AG04449 (cell line): Measurements from ENCODE around the gene KRT38.
"Not testable (repeated sequence)": the region's sequence is repeated elsewhere in the genome, so short reads cannot be mapped to it uniquely, and the experiment has no call there.

Source experiments
- CTCF ChIA-PET: fragments of 350-600 bp; formaldehyde crosslinking; extraction: SDS; loops from one replicate; lab custom pipeline; 2021; ENCODE audit warnings: antibody characterized with exemption; lab: Yijun Ruan, JAX
- POLR2A ChIA-PET: fragments of 400-600, 350-600 bp; formaldehyde crosslinking; extraction: SDS; loops from one replicate; lab custom pipeline; 2020; ENCODE audit warnings: antibody characterized with exemption, inconsistent platforms; lab: Yijun Ruan, JAX
- DNase-seq: peaks from one replicate; pipeline ENCODE4 v3.0.0-alpha.2; 2010; ENCODE audit warnings: low read depth, low spot score
- H3K4me3 ChIP-seq: 2 replicates; pipeline ENCODE4 v1.5.1; 2011; ENCODE audit warnings: low read depth, mild to moderate bottlenecking, control low read depth, low read length
- CTCF ChIP-seq: IDR thresholded peaks from one replicate; pipeline ENCODE4 v1.5.1; 2011; ENCODE audit warnings: mild to moderate bottlenecking, moderate library complexity, low read length, control low read depth, inconsistent platforms; ENCODE audit not compliant: insufficient read depth; ENCODE audit errors: missing control alignments

Gene KRT38

DNA sequence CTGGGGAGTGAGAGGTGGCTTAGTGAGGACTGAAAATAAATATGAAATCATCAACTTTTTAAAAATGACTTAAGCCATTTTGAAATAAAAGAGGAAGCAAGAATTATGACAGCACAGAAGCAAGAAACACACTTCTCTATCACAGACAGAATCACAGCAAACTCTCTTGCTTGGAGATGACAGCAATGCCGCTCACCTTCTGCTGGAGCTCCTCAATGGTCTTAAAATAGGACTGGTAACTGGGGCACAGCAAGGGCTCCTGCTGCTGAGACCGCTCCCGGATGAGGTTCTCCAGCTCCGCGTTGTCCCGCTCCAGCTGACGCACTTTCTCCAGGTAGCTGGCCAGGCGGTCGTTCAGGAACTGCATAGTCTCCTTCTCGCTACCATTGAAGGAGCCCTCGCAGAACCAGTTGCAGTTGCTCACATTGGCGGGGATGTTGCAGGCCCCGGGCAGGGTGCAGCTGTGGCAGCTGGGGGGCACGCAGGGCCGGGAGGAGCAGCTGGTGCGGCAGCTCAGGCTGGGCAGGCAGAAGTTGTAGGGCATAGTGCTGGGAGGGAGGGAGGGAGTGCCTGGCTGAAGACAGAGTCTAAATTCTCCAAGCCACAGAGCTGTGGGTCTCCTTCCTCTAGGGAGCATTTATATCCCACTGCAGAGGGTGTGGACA lies 43.7 kb downstream of the KRT38 start, which contains the start of gene KRT31:
KRT31 (minus strand) TSS at position 613 of the 665 bp plus-strand sequence; CDS start at position 544, 69 bp downstream.
- CTCF ChIA-PET: no interaction called here
- TF ChIP-seq CTCF: no peak
- no peak for DNase-seq
- POLR2A ChIA-PET: no interaction called here
- no peak within 1 kb of the TSS for H3K4me3 ChIP-seq

- ChIA-PET POLR2A (no interaction called here), CTCF (interaction anchor here (1.0 kb wide), 1 partner anchor 10 kb away, joined by 3 read pairs; no protein-coding TSS in a partner anchor)
- DNase-seq: no peak
Measured at GRCh38 chr17:41396340-41396739, 44.4 kb downstream of the KRT38 start.

DNA sequence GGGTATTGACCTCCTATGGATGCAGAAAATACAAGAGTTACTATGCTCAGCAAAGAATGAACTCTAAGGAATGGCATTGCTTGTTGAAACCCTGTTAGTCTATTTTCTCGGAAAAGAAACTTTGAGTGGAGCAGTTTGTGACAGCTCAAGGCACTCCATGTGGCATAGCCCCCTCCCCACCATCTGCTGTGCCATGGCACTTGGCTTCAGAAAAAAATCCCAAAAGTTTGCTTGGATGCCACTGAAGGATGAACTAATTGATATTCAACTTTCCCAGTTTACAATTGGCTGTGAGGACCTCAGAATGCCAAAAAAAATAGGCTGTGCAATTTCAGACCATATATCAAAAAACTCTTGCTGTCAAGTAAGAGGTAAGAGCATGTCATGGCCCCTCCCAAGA lies 45.2 kb downstream of the KRT38 start:
- no peak for TF ChIP-seq CTCF
- ChIA-PET CTCF (interaction anchor here (1.0 kb wide), 1 partner anchor 11 kb away, joined by 3 read pairs; no protein-coding TSS in a partner anchor), POLR2A (no interaction called here)
- DNase-seq: no peak
- no peak overlapping the region for H3K4me3 ChIP-seq

More at GRCh38 chr17:41396340-41396739, 44.4 kb downstream of the KRT38 start:
- TF ChIP-seq CTCF: no peak
- H3K4me3 ChIP-seq: no peak overlapping the region

DNA sequence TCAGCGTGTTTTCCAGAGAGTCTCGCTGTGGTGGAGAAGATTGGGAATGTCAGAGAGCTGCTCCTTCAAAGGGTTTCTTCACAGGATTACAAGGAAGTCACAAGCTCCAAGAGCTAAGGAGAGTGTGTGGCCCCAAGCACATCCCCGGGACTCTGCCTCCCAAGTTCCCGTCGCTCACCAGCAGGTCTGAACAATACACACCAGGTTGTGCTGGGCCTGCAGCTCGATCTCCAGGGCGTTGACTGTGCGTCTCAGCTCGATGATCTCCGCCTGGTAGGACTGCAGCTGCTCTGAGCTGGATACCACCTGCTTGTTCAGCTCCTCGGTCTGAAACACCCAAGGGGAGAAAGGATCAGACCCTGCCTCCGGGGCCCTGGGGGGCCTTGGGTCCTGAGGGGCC lies 45.7 kb downstream of the KRT38 start:
- CTCF ChIA-PET, POLR2A ChIA-PET, H3K4me3 ChIP-seq, DNase-seq: not testable (repeated sequence)

DNA sequence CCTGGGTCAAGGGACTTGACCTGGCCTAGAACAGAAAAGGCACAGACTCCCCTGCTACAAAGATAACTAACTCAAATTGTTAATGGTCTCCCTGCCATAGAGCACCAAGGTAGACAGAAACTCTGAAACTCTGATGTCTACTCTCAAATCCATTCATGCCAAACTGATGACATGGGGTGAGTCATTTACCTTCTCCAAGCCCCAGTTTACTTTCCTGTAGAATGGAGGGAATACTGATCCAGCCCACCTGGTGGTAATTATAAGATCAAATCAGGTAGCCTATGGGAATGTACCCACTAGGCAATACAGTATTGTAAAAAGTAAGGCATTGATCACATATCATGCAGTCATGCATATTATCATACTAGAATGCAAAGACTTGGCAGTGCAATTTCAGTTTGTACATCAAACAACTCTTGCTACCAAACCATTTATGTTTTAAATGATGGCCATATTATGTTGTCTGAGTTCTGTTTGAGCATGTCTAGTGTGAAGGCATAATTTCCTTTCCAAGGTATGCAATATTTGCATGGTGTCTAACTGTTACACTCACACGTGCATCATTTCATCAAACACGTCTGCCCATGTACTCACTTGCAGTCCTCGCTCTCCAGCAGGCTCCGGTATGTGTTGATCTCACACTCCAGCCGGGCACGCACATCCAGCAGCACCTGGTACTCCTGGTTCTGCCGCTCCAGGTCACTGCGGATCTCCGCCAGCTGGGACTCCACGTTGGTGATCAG lies 46.4 kb downstream of the KRT38 start:
- H3K4me3 ChIP-seq: no peak overlapping the region
- no peak for TF ChIP-seq CTCF
- ChIA-PET CTCF (no interaction called here), POLR2A (no interaction called here)
- no peak for DNase-seq

DNA sequence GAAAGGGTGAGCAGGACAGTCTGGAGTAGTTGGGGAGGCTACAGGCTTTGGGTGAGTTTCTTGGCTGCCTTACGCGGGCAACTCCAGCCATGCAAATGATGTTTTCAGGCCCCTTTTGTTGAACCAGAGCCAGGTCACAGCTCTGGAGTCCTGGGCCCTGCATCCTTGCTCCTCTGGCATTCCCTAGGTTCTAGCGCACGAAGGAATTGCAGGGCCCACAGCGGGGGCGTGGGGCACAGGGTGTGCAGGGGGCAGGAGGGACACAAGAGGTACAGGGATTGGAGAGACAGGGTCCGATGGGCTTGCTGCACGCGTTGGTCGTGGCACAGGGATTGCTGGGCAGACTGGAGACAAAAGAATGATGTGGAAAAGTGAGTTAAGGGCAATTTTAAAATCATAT lies 47.0 kb downstream of the KRT38 start:
- no peak for TF ChIP-seq CTCF
- CTCF ChIA-PET: interaction anchor here (1.0 kb wide), 1 partner anchor 10 kb away, joined by 4 read pairs; no protein-coding TSS in a partner anchor
- H3K4me3 ChIP-seq: no peak overlapping the region
- POLR2A ChIA-PET: no interaction called here
- no peak for DNase-seq
